Activated gamma-delta T cell treated with Interleukin-2 at 50 U/mL for 16 hours (primary cell): ENCODE measurements around the gene ZBTB16.
"Not testable (repeated sequence)": the region's sequence is repeated elsewhere in the genome, so short reads cannot be mapped to it uniquely, and the experiment has no call there.

Experiments
- DNase-seq: peaks from one replicate; pipeline ENCODE4 v3.0.0-alpha.2; 2020

ZBTB16 gene

GRCh38 chr11:114044042-114044871 is 15.3 kb upstream of the ZBTB16 start:
- no peak for DNase-seq

- DNase-seq: no peak
Measured at GRCh38 chr11:114047327-114047726, 12.2 kb upstream of the ZBTB16 start.

- no peak for DNase-seq
Measured at GRCh38 chr11:114049050-114049449, 10.5 kb upstream of the ZBTB16 start.

DNA sequence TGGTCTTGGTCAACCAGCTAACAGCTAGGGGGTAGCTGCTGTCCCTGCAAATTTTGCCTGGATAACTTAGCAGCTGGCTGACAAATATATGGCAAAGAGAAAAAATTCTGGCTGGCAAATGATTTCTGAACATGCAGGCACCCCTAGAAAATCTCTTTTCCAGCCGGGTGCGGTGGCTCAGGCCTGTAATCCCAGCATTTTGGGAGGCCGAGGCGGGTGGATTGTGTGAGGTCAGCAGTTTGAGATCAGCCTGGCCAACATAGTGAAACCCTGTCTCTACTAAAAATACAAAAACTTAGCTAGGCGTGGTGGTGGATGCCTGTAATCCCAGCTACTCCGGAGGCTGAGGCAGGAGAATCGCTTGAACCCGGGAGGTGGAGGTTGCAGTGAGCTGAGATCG is 9.7 kb upstream of the ZBTB16 start:
- not testable (repeated sequence) for DNase-seq

DNA sequence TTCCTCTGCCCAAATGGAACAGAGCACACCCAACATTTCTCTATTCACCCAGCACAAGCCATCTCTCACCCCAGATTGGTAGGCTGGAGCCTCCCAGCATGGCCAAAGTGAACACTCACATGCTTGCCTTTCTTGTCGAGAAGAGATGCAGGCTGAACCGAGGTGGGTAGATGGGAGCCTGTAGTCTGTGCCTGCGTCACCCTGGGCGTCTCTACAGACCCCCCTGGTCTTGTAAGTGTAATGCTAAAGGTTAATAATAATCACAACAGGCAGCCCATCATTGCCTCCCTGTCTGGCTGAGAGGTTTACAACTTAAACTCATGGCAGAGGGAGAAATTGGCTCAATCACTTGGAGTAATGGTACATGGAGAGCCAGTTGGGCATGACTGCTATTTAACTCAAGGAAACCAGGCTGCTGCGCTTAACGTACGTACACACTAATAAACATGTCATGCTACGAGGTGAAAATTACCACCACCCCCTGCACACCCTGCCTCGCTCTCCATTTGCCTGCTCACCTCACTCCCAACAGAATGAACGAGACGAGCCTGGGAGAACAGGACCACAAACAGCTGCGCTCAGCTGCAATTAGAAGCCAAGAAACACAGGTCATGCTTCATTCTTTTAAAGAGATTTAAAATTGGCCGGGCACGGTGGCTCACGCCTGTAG is 9.1 kb upstream of the ZBTB16 start:
- DNase-seq: no peak

GRCh38 chr11:114051558-114051957 is 8.0 kb upstream of the ZBTB16 start:
- DNase-seq: no peak

DNA sequence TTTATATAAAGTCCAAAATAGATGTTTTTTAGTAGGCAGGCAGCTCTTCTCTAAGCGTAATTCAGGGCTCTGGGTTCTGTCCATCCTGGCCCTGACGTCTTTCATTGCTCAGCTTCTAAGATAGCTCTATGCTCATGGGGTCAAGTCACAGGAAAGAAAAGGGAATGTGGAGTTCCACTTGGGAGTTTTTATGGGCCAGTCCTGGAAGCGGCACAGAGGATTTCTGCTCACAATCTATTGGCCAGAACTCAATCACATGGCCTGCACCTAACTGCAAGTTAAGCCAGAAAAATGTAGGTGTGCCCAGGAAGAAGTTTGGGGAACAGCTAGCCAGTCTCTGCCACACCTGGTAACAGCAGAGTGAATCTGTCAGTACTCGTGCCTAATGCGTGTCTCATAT is 7.4 kb upstream of the ZBTB16 start:
- no peak for DNase-seq

GRCh38 chr11:114053406-114053805 is 6.1 kb upstream of the ZBTB16 start:
- DNase-seq: no peak

DNA sequence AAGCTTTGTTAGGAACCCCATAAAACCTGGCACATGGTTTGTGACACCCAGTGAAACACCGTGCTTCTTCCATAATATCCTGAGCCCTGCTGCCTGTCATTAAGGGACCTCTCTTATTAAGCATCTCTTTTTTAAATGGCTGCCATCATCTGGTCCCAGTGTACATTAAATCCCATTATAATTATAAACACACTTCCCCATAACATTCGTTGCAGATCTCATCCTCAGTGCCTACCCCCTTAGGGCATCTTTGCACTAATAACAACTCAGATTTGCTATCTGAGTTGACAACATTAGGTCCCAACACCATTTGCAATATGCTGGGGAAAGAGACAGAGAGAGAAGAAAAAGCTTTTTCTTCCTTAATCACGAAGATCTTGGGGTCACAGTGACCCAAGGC is 4.7 kb upstream of the ZBTB16 start:
- DNase-seq: no peak

GRCh38 chr11:114056409-114056808 is 3.1 kb upstream of the ZBTB16 start:
- no peak for DNase-seq

GRCh38 chr11:114057147-114057546 is 2.4 kb upstream of the ZBTB16 start:
- no peak for DNase-seq

GRCh38 chr11:114057605-114058004 is 1.9 kb upstream of the ZBTB16 start:
- DNase-seq: no peak

DNA sequence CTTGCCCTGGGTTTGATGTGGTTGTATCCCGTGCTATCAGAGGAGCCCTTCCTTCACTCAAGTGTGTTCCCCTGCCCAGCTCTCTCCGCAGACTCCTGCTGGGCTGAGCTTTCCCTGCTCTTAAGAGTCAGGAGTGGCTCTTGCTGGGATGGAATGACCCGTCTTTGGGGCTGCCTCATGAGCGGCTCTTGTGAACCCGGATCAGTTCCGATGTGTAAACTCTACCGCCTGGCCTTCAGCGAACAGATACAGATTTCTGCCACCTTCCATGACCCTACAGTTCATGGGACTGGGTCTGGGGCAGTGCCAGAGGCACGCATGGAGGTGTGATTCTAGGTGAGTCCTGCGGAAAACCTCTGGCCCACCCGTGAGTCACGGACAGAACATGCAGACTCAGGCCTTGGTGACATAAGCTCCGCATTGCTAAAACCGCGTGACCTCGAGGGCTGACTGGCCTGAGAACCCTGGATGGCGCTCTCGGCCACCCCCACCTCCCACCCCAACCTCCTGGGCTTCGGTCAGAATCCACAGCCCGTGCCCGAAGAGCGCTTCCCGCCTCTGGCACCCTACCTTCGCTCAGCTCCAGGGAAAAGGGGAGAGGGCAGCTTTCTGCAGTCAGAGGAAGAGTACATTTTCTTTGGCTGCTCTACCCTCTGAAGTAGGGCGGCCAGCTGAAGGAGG is 1.3 kb upstream of the ZBTB16 start:
- DNase-seq: no peak

- DNase-seq: no peak
Measured at GRCh38 chr11:114058871-114059277, 637 bp upstream of the ZBTB16 start.

DNA sequence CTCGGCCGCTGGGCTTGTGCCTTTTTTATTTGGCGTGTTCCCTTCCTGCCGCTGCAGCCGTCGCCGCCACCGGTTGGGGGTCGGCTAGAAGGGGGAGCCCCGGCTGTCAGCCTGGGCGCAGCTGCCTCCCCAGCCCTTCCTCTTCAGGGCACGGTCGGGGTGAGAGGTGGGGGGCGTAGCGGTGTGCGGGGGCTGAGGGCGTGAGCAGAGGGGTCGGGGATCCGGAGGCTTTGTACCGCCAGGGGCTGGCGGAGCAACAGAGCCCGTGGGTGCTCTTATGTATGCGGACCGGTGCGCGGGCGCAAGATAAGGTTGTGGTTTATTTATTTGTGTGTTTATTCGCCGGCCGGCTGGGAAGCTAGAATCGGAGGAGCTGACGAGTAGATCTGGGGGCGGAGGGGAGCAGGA is 477 bp downstream of the ZBTB16 start:
- DNase-seq: peak; percentile 43

GRCh38 chr11:114060392-114061047 is 1.0 kb downstream of the ZBTB16 start:
- no peak for DNase-seq

- no peak for DNase-seq
Measured at GRCh38 chr11:114061048-114061680, 1.7 kb downstream of the ZBTB16 start.

DNA sequence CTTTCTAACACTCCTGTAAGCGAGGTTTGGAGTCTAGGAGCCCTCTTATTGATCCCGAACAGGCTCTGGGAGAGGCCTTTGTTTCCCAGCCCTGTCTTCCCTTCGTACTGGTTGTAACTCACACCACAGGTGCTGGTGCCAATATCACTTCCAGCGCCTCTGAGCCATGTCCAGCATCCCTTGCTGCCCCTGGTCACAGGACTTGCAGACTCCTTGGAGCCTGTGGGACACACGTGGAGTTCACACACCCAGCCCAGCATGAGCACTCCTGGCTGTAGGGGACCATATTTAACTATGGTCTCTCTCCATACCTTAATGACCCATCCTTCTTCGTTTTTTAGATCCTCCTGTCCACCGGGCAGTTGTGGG is 2.2 kb downstream of the ZBTB16 start:
- DNase-seq: no peak

DNA sequence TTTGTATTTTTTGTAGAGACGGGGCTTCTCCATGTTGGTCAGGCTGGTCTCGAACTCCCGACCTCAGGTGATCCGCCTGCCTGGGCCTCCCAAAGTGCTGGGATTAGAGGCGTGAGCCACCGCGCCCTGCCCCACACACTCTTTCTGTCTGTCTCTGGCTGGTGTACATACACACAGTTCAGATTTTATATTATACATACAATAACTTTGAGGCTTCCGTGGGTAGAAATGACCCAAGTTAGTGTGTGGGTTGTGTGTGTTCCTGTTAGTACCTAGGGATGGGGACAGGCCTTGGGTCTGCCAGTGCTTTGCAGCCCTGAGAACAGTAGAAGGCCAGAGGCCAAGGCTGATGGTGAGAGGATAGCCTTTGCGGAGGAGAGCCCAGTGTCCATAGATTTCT is 2.8 kb downstream of the ZBTB16 start:
- DNase-seq: no peak

DNA sequence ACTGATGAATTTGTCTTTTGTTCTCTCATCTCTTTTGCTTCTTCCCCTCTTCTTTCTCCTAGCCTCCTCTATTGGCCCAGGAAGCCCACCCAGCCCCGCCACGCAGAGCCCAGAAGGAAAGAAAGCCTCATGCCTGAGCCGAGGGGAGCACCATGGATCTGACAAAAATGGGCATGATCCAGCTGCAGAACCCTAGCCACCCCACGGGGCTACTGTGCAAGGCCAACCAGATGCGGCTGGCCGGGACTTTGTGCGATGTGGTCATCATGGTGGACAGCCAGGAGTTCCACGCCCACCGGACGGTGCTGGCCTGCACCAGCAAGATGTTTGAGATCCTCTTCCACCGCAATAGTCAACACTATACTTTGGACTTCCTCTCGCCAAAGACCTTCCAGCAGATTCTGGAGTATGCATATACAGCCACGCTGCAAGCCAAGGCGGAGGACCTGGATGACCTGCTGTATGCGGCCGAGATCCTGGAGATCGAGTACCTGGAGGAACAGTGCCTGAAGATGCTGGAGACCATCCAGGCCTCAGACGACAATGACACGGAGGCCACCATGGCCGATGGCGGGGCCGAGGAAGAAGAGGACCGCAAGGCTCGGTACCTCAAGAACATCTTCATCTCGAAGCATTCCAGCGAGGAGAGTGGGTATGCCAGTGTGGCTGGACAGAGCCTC is 3.8 kb downstream of the ZBTB16 start:
- DNase-seq: no peak

DNA sequence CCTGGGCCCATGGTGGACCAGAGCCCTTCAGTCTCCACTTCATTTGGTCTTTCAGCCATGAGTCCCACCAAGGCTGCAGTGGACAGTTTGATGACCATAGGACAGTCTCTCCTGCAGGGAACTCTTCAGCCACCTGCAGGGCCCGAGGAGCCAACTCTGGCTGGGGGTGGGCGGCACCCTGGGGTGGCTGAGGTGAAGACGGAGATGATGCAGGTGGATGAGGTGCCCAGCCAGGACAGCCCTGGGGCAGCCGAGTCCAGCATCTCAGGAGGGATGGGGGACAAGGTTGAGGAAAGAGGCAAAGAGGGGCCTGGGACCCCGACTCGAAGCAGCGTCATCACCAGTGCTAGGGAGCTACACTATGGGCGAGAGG is 4.3 kb downstream of the ZBTB16 start:
- DNase-seq: no peak

- no peak for DNase-seq
Measured at GRCh38 chr11:114064216-114064615, 4.7 kb downstream of the ZBTB16 start.
